HCT116 (cell line): ENCODE measurements around the gene GNG4. TPM values are rescaled to one million over a fixed set of nuclear protein-coding genes. Genes with fewer than 3 reads are reported as not detected.

Experiments used
- ATAC-seq: fragments of 200-7000 bp; cut with Tn5 transposase; 2 replicates; pipeline ENCODE4 v1.9.1; 2020; ENCODE audit warnings: mild to moderate bottlenecking, moderate library complexity
- BruUV-seq: library from RNA; stranded (reverse); fragments of 400-500 nt; replicated peaks from 2 replicates; lab custom pipeline; 2021; lab: Mats Ljungman, UMichigan
- CTCF ChIA-PET: fragments of 300-600 bp; sonication (Branson Sonifier 250); formaldehyde crosslinking; loops from one replicate; lab custom pipeline; 2021; ENCODE audit warnings: antibody characterized with exemption; lab: Charles Lee
- POLR2A ChIA-PET: fragments of 300-600, 350-600 bp; sonication (Branson Sonifier 250); formaldehyde crosslinking; loops from one replicate; lab custom pipeline; 2021; ENCODE audit warnings: antibody characterized with exemption; lab: Charles Lee
- RAD21 ChIA-PET, 2 experiments: fragments of 300-600 bp; sonication (Branson Sonifier 250); formaldehyde crosslinking; loops; one replicate each; lab custom pipeline; 2023; ENCODE audit warnings: low total read pairs in 2 of 2; ENCODE audit not compliant: uncharacterized antibody in 2 of 2, unreplicated experiment in 2 of 2, low non-redundant PET in 1 of 2; lab: Charles Lee
- DNase-seq: peaks from one replicate; pipeline ENCODE4 v3.0.0-alpha.2; 2010; ENCODE audit warnings: low read depth, low spot score
- H2AFZ ChIP-seq: fragments of 200-600 bp; shearing (Covaris generic), sonication (generic); 2 replicates; pipeline ENCODE4 v1.6.1; 2017; ENCODE audit warnings: low read depth, mixed run types, mixed read lengths, antibody characterized with exemption, low read length; ENCODE audit not compliant: poor library complexity, severe bottlenecking
- H3K27ac ChIP-seq: 2 replicates; pipeline ENCODE4 v1.5.1; 2012; ENCODE audit warnings: low read depth, low read length
- H3K27me3 ChIP-seq: fragments of 200-600 bp; sonication (generic); 2 replicates; pipeline ENCODE4 v1.6.1; 2016; ENCODE audit warnings: mixed run types, low read length, mixed read lengths; ENCODE audit not compliant: insufficient read depth
- H3K36me3 ChIP-seq, 2 experiments: fragments of 200-500 bp in 1 of 2; fragments of 200-600 bp in 1 of 2; sonication (Bioruptor generic) in 1 of 2; sonication (generic) in 1 of 2; 2 replicates each; pipeline versions ENCODE4 v1.5.1 to v1.6.1; 2014 to 2016; ENCODE audit warnings: low read length in 2 of 2, inconsistent platforms in 1 of 2, mixed read lengths in 1 of 2, mixed run types in 1 of 2; ENCODE audit not compliant: insufficient read depth in 2 of 2, control insufficient read depth in 1 of 2
- H3K4me1 ChIP-seq, 2 experiments: fragments of 200-600 bp in 1 of 2; sonication (generic) in 1 of 2; 2 replicates each; pipeline versions ENCODE4 v1.5.1 to v1.6.1; 2012 to 2017; ENCODE audit warnings: low read length in 2 of 2, inconsistent platforms in 1 of 2, mild to moderate bottlenecking in 1 of 2, mixed read lengths in 1 of 2, mixed run types in 1 of 2, moderate library complexity in 1 of 2; ENCODE audit not compliant: insufficient read depth in 2 of 2, control insufficient read depth in 1 of 2
- H3K4me2 ChIP-seq: fragments of 200-600 bp; sonication (generic); 2 replicates; pipeline ENCODE4 v1.6.1; 2017; ENCODE audit warnings: mixed run types, low read length, mixed read lengths
- H3K4me3 ChIP-seq, 2 experiments: fragments of 200-600 bp in 1 of 2; sonication (generic) in 1 of 2; replicated peaks in 1 of 2; 2 replicates each; pipeline ENCODE4 v1.5.1; 2011 to 2016; ENCODE audit warnings: low read length in 2 of 2, control low read depth in 1 of 2, low read depth in 1 of 2, mild to moderate bottlenecking in 1 of 2, mixed read lengths in 1 of 2, mixed run types in 1 of 2
- H3K79me2 ChIP-seq: fragments of 200-600 bp; sonication (generic); 2 replicates; pipeline ENCODE4 v1.6.1; 2017; ENCODE audit warnings: mild to moderate bottlenecking, mixed run types, low read length, moderate library complexity, mixed read lengths; ENCODE audit not compliant: insufficient read depth
- H3K9ac ChIP-seq: fragments of 200-600 bp; sonication (generic); 2 replicates; pipeline ENCODE4 v1.6.1; 2016; ENCODE audit warnings: low read length, mixed read lengths
- H3K9me2 ChIP-seq: fragments of 200-600 bp; sonication (generic), shearing (Covaris generic); 2 replicates; pipeline ENCODE4 v1.6.1; 2017; ENCODE audit warnings: mixed run types, mild to moderate bottlenecking, moderate library complexity; ENCODE audit not compliant: insufficient read depth
- H3K9me3 ChIP-seq, 2 experiments: fragments of 200-500 bp in 1 of 2; fragments of 200-600 bp in 1 of 2; sonication (Bioruptor generic) in 1 of 2; sonication (generic) in 1 of 2; 2 replicates each; pipeline ENCODE4 v1.6.1; 2014 to 2017; ENCODE audit warnings: low read length in 2 of 2, mixed read lengths in 2 of 2, inconsistent platforms in 1 of 2, low read depth in 1 of 2, mild to moderate bottlenecking in 1 of 2, mixed run types in 1 of 2, moderate library complexity in 1 of 2; ENCODE audit not compliant: control insufficient read depth in 1 of 2, insufficient read depth in 1 of 2
- H4K20me1 ChIP-seq: fragments of 200-600 bp; sonication (generic), shearing (Covaris generic); 2 replicates; pipeline ENCODE4 v1.6.1; 2017; ENCODE audit warnings: mixed run types, mild to moderate bottlenecking, moderate library complexity; ENCODE audit not compliant: insufficient read depth
- CBX3 ChIP-seq: IDR thresholded peaks from 2 replicates; pipeline ENCODE4 v1.6.1; 2012; ENCODE audit warnings: low read depth
- EGR1 ChIP-seq: IDR thresholded peaks from 2 replicates; pipeline ENCODE4 v1.6.1; 2012; ENCODE audit warnings: low read depth
- ELF1 ChIP-seq: IDR thresholded peaks from 2 replicates; pipeline ENCODE4 v1.6.1; 2012; ENCODE audit warnings: low read depth, borderline replicate concordance
- EZH2 ChIP-seq: fragments of 200-600 bp; sonication (generic); IDR thresholded peaks from 2 replicates; pipeline ENCODE4 v1.6.1; 2017; ENCODE audit warnings: antibody characterized with exemption, mixed run types
- POLR2A ChIP-seq: IDR thresholded peaks from 2 replicates; pipeline ENCODE4 v1.7.0; 2011; ENCODE audit warnings: borderline replicate concordance; ENCODE audit not compliant: insufficient read depth, insufficient read length; ENCODE audit errors: extremely low read depth
- RAD21 ChIP-seq: IDR thresholded peaks from 2 replicates; pipeline ENCODE4 v1.6.1; 2012; ENCODE audit warnings: low read depth, mild to moderate bottlenecking
- SP1 ChIP-seq: IDR thresholded peaks from 2 replicates; pipeline ENCODE4 v1.6.1; 2012; ENCODE audit warnings: low read depth
- SRF ChIP-seq: IDR thresholded peaks from 2 replicates; pipeline ENCODE4 v1.6.1; 2012; ENCODE audit warnings: low read depth
- ZFX ChIP-seq: fragments of 450-650 bp; IDR thresholded peaks from 2 replicates; pipeline ENCODE4 v1.6.1; 2017
- intact Hi-C: fragments of 100-400 bp; cut with micrococcal nuclease; formaldehyde crosslinking; loops from 2 replicates; pipeline ENCODE4 v1.10.0; 2022
- total RNA-seq: library from RNA; stranded (reverse); gene quantifications from one replicate; pipeline ENCODE4 v1.2.1, GENCODE V29; 2021; ENCODE audit not compliant: unreplicated experiment

The GNG4 gene
- total RNA-seq, 1 experiment from 2014 or later, result 10.6 TPM

DNA sequence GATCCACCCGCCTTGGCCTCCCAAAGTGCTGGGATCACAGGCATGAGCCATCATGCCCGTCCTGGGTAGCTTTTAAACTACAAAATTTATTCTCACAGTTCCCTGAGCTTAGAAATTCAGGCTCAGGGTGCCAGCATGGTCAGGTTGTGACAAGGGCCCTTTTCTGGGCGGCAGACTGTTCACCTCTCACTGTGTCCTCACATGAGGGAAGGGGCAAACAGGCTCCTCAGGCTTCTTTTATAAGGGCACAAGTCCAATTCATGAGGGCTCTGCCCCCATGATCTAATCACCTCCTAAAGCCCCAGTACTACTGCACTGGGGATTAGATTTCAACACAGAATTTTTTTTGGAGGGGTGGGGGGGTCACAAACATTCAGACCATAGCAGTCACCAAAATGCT, 36.8 kb downstream of the GNG4 start:
- ChIA-PET POLR2A (no interaction called here), CTCF (interaction anchor here (3.6 kb wide), 1 partner anchor 12 kb away, joined by 21 read pairs; no protein-coding TSS in a partner anchor), RAD21 (no interaction called here)
- Histone ChIP-seq H3K27ac (no peak overlapping the region), H3K36me3 (no peaks in the 10 kb centered on the region), H3K79me2 (no peaks in the 10 kb centered on the region), H2AFZ (no peak overlapping the region), H3K4me3 (no peak overlapping the region), H3K9ac (no peak overlapping the region), H3K4me2 (no peak overlapping the region), H3K9me2 (no peaks in the 10 kb centered on the region), H3K9me3 (no peaks in the 10 kb centered on the region), H3K27me3 (no peaks in the 10 kb centered on the region), H4K20me1 (no peaks in the 10 kb centered on the region), H3K4me1 (peaks cover 0 to 3% of the 10 kb centered on the region in 2 experiments; a peak in 1 of 4 replicates)
- ATAC-seq, result no peak
- intact Hi-C loops, result no loop called here
- DNase-seq, result no peak
- BruUV-seq, result no TSS peak
- TF ChIP-seq SP1, result no peak
- TF ChIP-seq ZFX, result no peak
- no peak for TF ChIP-seq CBX3
- no peak for TF ChIP-seq RAD21
- no peak for TF ChIP-seq SRF

DNA sequence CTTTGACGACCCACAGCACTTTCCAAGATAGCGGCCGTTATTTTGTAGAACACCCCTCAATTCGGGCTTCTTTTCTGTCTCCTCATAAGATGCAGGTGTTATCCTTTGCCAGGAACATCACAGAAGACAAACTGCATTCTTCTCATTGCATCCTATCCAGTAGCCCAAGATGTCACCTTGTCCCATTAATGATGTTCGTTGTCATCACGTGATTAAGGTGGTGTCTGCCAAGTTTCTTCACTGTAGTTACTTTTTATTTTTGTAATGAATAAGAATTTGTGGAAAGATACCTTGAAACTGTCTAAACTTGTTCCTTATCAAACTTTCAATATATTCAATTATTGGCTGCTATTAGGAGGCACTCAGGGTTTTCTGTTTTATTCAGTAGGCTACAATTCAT, 39.4 kb downstream of the GNG4 start:
- no peaks in the 10 kb centered on the region for H3K36me3 ChIP-seq
- POLR2A ChIA-PET, result no interaction called here
- CTCF ChIA-PET, result interaction anchor here (1.0 kb wide), 1 partner anchor 9 kb away, joined by 3 read pairs; no protein-coding TSS in a partner anchor

More for the DNA sequence above, 39.4 kb downstream of the GNG4 start:
- Histone ChIP-seq H3K9me2 (no peaks in the 10 kb centered on the region), H3K9ac (no peak overlapping the region), H3K9me3 (no peaks in the 10 kb centered on the region), H3K4me3 (no peak overlapping the region), H2AFZ (no peak overlapping the region), H4K20me1 (no peaks in the 10 kb centered on the region), H3K4me1 (peaks cover 0 to 3% of the 10 kb centered on the region in 2 experiments; a peak in 1 of 4 replicates), H3K4me2 (no peak overlapping the region), H3K27ac (no peak overlapping the region), H3K27me3 (no peaks in the 10 kb centered on the region), H3K79me2 (no peaks in the 10 kb centered on the region)
- RAD21 ChIA-PET, result no interaction called here
- ATAC-seq (no peak), DNase-seq (no peak)
- no peak for TF ChIP-seq ELF1
- TF ChIP-seq POLR2A, result no peak
- TF ChIP-seq EZH2, result no peak
- TF ChIP-seq EGR1, result no peak
- BruUV-seq, result no TSS peak
- intact Hi-C loops, result no loop called here
